Colonic mucosa (tissue), 4 donors: ENCODE measurements around the gene TXK. TPM values are rescaled to one million over a fixed set of nuclear protein-coding genes. Genes with fewer than 3 reads are reported as not detected.

Source experiments
- DNase-seq: peaks from one replicate; pipeline ENCODE4 v3.0.0-alpha.2; 2020
- H3K27ac ChIP-seq: fragments of 200-600 bp; one replicate; pipeline ENCODE4 v1.8.0; 2021
- H3K27me3 ChIP-seq: fragments of 200-600 bp; one replicate; pipeline ENCODE4 v1.8.0; 2021
- H3K36me3 ChIP-seq: fragments of 200-600 bp; one replicate; pipeline ENCODE4 v1.8.0; 2021
- H3K4me1 ChIP-seq: fragments of 200-600 bp; one replicate; pipeline ENCODE4 v1.8.0; 2021; ENCODE audit warnings: mild to moderate bottlenecking
- H3K4me3 ChIP-seq: fragments of 200-600 bp; one replicate; pipeline ENCODE4 v1.8.0; 2021
- H3K9ac ChIP-seq, 2 donors: one replicate each; pipeline ENCODE4 v1.7.0; 2013; ENCODE audit warnings: control low read depth in 2 of 2, low read depth in 2 of 2, low read length in 2 of 2
- H3K9me3 ChIP-seq: fragments of 200-600 bp; one replicate; pipeline ENCODE4 v1.8.0; 2021
- CTCF ChIP-seq: fragments of 200-600 bp; IDR thresholded peaks from one replicate; pipeline ENCODE4 v1.8.0; 2022; ENCODE audit warnings: antibody characterized with exemption, mild to moderate bottlenecking
- intact Hi-C: fragments of 100-400 bp; cut with DNase I; formaldehyde crosslinking; loops from one replicate; pipeline ENCODE4 v1.14.1; 2022
- total RNA-seq, 2 donors: library from RNA; stranded (reverse); fragmentation: NEBNext Ultra II Directional in 1 of 2; extraction: Animal tissue kit (Norgen Biotek cat#: 25700) in 1 of 2; gene quantifications; one replicate each; pipeline ENCODE4 v1.2.1, GENCODE V29; 2021
- donor health status: healthy.
- donor health status: DM: no; HTN: no; CAD: no.
- donor health status: DM: no; HTN: no; CAD: no.

Gene TXK
- total RNA-seq, 2 donors from 2014 or later, result 0.57 to 0.72 TPM

GRCh38 chr4:48138511-48138910 lies 4.5 kb upstream of the TXK start:
- H3K27me3 ChIP-seq, result no peaks in the 10 kb centered on the region
- no peaks in the 10 kb centered on the region for H3K9me3 ChIP-seq
- H3K4me3 ChIP-seq, result no peak overlapping the region
- no peaks in the 10 kb centered on the region for H3K36me3 ChIP-seq
- intact Hi-C loops, result no loop called here
- no peaks in the 10 kb centered on the region for H3K4me1 ChIP-seq
- no peak for DNase-seq
- H3K9ac ChIP-seq, result no peak overlapping the region
- no peak for TF ChIP-seq CTCF
- no peak overlapping the region for H3K27ac ChIP-seq

GRCh38 chr4:48137846-48138245 lies 3.8 kb upstream of the TXK start:
- H3K27ac ChIP-seq, result no peak overlapping the region
- no peak for DNase-seq
- intact Hi-C loops, result no loop called here
- H3K27me3 ChIP-seq, result no peaks in the 10 kb centered on the region
- no peaks in the 10 kb centered on the region for H3K36me3 ChIP-seq
- H3K9ac ChIP-seq, result no peak overlapping the region
- H3K4me1 ChIP-seq, result no peaks in the 10 kb centered on the region
- H3K4me3 ChIP-seq, result no peak overlapping the region
- TF ChIP-seq CTCF, result no peak
- H3K9me3 ChIP-seq, result no peaks in the 10 kb centered on the region

GRCh38 chr4:48133669-48134068 lies 381 bp downstream of the TXK start:
- no peak for TF ChIP-seq CTCF
- no peaks in the 10 kb centered on the region for H3K36me3 ChIP-seq
- intact Hi-C loops, result no loop called here
- no peak overlapping the region for H3K27ac ChIP-seq
- H3K9ac ChIP-seq, result no peak overlapping the region
- no peaks in the 10 kb centered on the region for H3K27me3 ChIP-seq
- H3K9me3 ChIP-seq, result no peaks in the 10 kb centered on the region
- H3K4me1 ChIP-seq, result no peaks in the 10 kb centered on the region
- DNase-seq, result no peak
- H3K4me3 ChIP-seq, result no peak overlapping the region

- intact Hi-C loops, result no loop called here
- H3K4me3 ChIP-seq, result no peak overlapping the region
- no peaks in the 10 kb centered on the region for H3K36me3 ChIP-seq
- no peaks in the 10 kb centered on the region for H3K27me3 ChIP-seq
- no peaks in the 10 kb centered on the region for H3K9me3 ChIP-seq
- DNase-seq, result no peak
- no peak overlapping the region for H3K27ac ChIP-seq
- H3K9ac ChIP-seq, result no peak overlapping the region
- no peaks in the 10 kb centered on the region for H3K4me1 ChIP-seq
- TF ChIP-seq CTCF, result no peak
Observed at GRCh38 chr4:48131736-48132135, 2.3 kb downstream of the TXK start.

- intact Hi-C loops, result no loop called here
- Histone ChIP-seq H3K4me3 (no peak overlapping the region), H3K27me3 (no peaks in the 10 kb centered on the region), H3K4me1 (no peaks in the 10 kb centered on the region), H3K9me3 (no peaks in the 10 kb centered on the region), H3K9ac (no peak overlapping the region), H3K27ac (no peak overlapping the region), H3K36me3 (no peaks in the 10 kb centered on the region)
- TF ChIP-seq CTCF, result no peak
- DNase-seq, result no peak
Observed at GRCh38 chr4:48130100-48130499, 4.0 kb downstream of the TXK start.
